H1 (cell line): ENCODE measurements around the gene BBS9.

ENCODE experiments used
- BRCA1 ChIP-seq: IDR thresholded peaks from 2 replicates; pipeline ENCODE4 v1.6.1; 2012; ENCODE audit warnings: low read depth, low read length, improper control_type of control experiment
- EZH2 ChIP-seq: fragments of 200-600 bp; sonication (generic); IDR thresholded peaks from 2 replicates; pipeline ENCODE4 v1.7.1; 2012; ENCODE audit warnings: low read depth, mild to moderate bottlenecking, moderate library complexity, low read length, inconsistent platforms; ENCODE audit not compliant: severe bottlenecking
- MAFK ChIP-seq: IDR thresholded peaks from 2 replicates; pipeline ENCODE4 v1.6.1; 2012; ENCODE audit warnings: low read depth, mild to moderate bottlenecking, improper control_type of control experiment, low read length
- MAX ChIP-seq: IDR thresholded peaks from 2 replicates; pipeline ENCODE4 v1.6.1; 2012; ENCODE audit warnings: inconsistent platforms
- POLR2AphosphoS5 ChIP-seq: IDR thresholded peaks from 2 replicates; pipeline ENCODE4 v1.6.1; 2011; ENCODE audit warnings: low read depth, low read length
- RAD21 ChIP-seq, 2 experiments: IDR thresholded peaks in 1 of 2; conservative IDR thresholded peaks in 1 of 2; 2 replicates each; pipeline ENCODE4 v1.6.1; 2011; ENCODE audit warnings: low read depth in 2 of 2, low read length in 2 of 2, improper control_type of control experiment in 1 of 2, inconsistent platforms in 1 of 2, mild to moderate bottlenecking in 1 of 2, moderate library complexity in 1 of 2
- TBP ChIP-seq: IDR thresholded peaks from 2 replicates; pipeline ENCODE4 v1.6.1; 2011; ENCODE audit warnings: low read depth, low read length, improper control_type of control experiment

GRCh38 chr7:33300131-33300530 lies 170.8 kb downstream of the BBS9 start:
- TF ChIP-seq RAD21 (IDR thresholded peaks at IDR 0.05 in 1 of 2, conservative IDR thresholded peaks at IDR 0.05 in 1 of 2; ENCODE audit: low read depth in 2 of 2, low read length in 2 of 2), result no peak
- no peak for TF ChIP-seq EZH2
- no peak for TF ChIP-seq POLR2AphosphoS5
- no peak for TF ChIP-seq MAFK
- no peak for TF ChIP-seq BRCA1
- no peak for TF ChIP-seq TBP
- TF ChIP-seq MAX, result no peak
